ENCODE results near the gene PGM5. TPM values are rescaled to one million over a fixed set of nuclear protein-coding genes. Genes with fewer than 3 reads are reported as not detected.

PGM5 gene
- total RNA-seq, 1 experiment from 2014 or later: 4.2 TPM

GRCh38 chr9:68552700-68553476 lies 196.5 kb downstream of the PGM5 start:
- no peaks in the 10 kb centered on the region for H3K36me3 ChIP-seq (ENCODE audit: control insufficient read depth, insufficient read depth, low read length)
- Mint-ChIP-seq H3K4me3 (ENCODE audit: unreplicated experiment) (no peak overlapping the region), H3K27me3 (ENCODE audit: insufficient read depth, unreplicated experiment) (peaks cover 2% of the 10 kb centered on the region), H3K4me1 (ENCODE audit: low read depth, unreplicated experiment) (no peaks in the 10 kb centered on the region), H3K9me3 (ENCODE audit: unreplicated experiment) (no peaks in the 10 kb centered on the region), H3K27ac (ENCODE audit: unreplicated experiment) (no peak overlapping the region), H3K36me3 (ENCODE audit: insufficient read depth, unreplicated experiment) (no peaks in the 10 kb centered on the region)
- no peak for DNase-seq
- ChIA-PET POLR2A (no interaction called here), CTCF (no interaction called here)
- H3K4me3 ChIP-seq (ENCODE audit: low read depth, low read length): no peak overlapping the region
- no peaks in the 10 kb centered on the region for H3K27me3 ChIP-seq (replicated peaks; ENCODE audit: control insufficient read depth, insufficient read depth, low read length)
- BruUV-seq (replicated peaks): no TSS peak
- TF ChIP-seq CTCF (IDR thresholded peaks at IDR 0.05; ENCODE audit: insufficient read depth in 1 of 2, low read depth in 1 of 2, low read length in 1 of 2, severe bottlenecking in 1 of 2, unreplicated experiment in 1 of 2): no peak
- intact Hi-C loops (cut with micrococcal nuclease; ENCODE audit: unreplicated experiment): no loop called here
- H3K4me1 ChIP-seq: no peaks in the 10 kb centered on the region
- no peaks in the 10 kb centered on the region for H3K9me3 ChIP-seq

GRCh38 chr9:68555437-68556150 lies 199.2 kb downstream of the PGM5 start:
- no peaks in the 10 kb centered on the region for H3K9me3 Mint-ChIP-seq (ENCODE audit: unreplicated experiment)
- ChIA-PET POLR2A (no interaction called here), CTCF (no interaction called here)
- Histone ChIP-seq H3K9me3 (no peaks in the 10 kb centered on the region), H3K36me3 (ENCODE audit: control insufficient read depth, insufficient read depth, low read length) (no peaks in the 10 kb centered on the region), H3K4me3 (ENCODE audit: low read depth, low read length) (no peak overlapping the region), H3K27me3 (replicated peaks; ENCODE audit: control insufficient read depth, insufficient read depth, low read length) (no peaks in the 10 kb centered on the region), H3K4me1 (no peaks in the 10 kb centered on the region)
- no peak overlapping the region for H3K27ac Mint-ChIP-seq (ENCODE audit: unreplicated experiment)
- H3K36me3 Mint-ChIP-seq (ENCODE audit: insufficient read depth, unreplicated experiment): no peaks in the 10 kb centered on the region
- TF ChIP-seq CTCF (IDR thresholded peaks at IDR 0.05; ENCODE audit: insufficient read depth in 1 of 2, low read depth in 1 of 2, low read length in 1 of 2, severe bottlenecking in 1 of 2, unreplicated experiment in 1 of 2): no peak
- DNase-seq: no peak
- intact Hi-C loops (cut with micrococcal nuclease; ENCODE audit: unreplicated experiment): no loop called here
- no peak overlapping the region for H3K4me3 Mint-ChIP-seq (ENCODE audit: unreplicated experiment)
- no TSS peak for BruUV-seq (replicated peaks)
- no peaks in the 10 kb centered on the region for H3K27me3 Mint-ChIP-seq (ENCODE audit: insufficient read depth, unreplicated experiment)
- H3K4me1 Mint-ChIP-seq (ENCODE audit: low read depth, unreplicated experiment): no peaks in the 10 kb centered on the region

- no peak for TF ChIP-seq CTCF (IDR thresholded peaks at IDR 0.05; ENCODE audit: insufficient read depth in 1 of 2, low read depth in 1 of 2, low read length in 1 of 2, severe bottlenecking in 1 of 2, unreplicated experiment in 1 of 2)
- ChIA-PET POLR2A (no interaction called here), CTCF (no interaction called here)
- Histone ChIP-seq H3K9me3 (no peaks in the 10 kb centered on the region), H3K4me3 (ENCODE audit: low read depth, low read length) (no peak overlapping the region), H3K36me3 (ENCODE audit: control insufficient read depth, insufficient read depth, low read length) (no peaks in the 10 kb centered on the region), H3K4me1 (no peaks in the 10 kb centered on the region), H3K27me3 (replicated peaks; ENCODE audit: control insufficient read depth, insufficient read depth, low read length) (no peaks in the 10 kb centered on the region)
- no peaks in the 10 kb centered on the region for H3K36me3 Mint-ChIP-seq (ENCODE audit: insufficient read depth, unreplicated experiment)
- no peak for DNase-seq
- no peaks in the 10 kb centered on the region for H3K27me3 Mint-ChIP-seq (ENCODE audit: insufficient read depth, unreplicated experiment)
- H3K4me3 Mint-ChIP-seq (ENCODE audit: unreplicated experiment): no peak overlapping the region
- H3K27ac Mint-ChIP-seq (ENCODE audit: unreplicated experiment): no peak overlapping the region
- no peaks in the 10 kb centered on the region for H3K4me1 Mint-ChIP-seq (ENCODE audit: low read depth, unreplicated experiment)
- H3K9me3 Mint-ChIP-seq (ENCODE audit: unreplicated experiment): no peaks in the 10 kb centered on the region
- BruUV-seq (replicated peaks): no TSS peak
- intact Hi-C loops (cut with micrococcal nuclease; ENCODE audit: unreplicated experiment): no loop called here
Measured at GRCh38 chr9:68558545-68558944, 202.1 kb downstream of the PGM5 start.
